Astrocyte (in vitro differentiated cells and primary cell): ENCODE results near the gene ELP4.

Experiments
- EZH2 ChIP-seq: IDR thresholded peaks from 2 replicates; pipeline ENCODE4 v1.6.1; 2012; ENCODE audit warnings: mild to moderate bottlenecking, low read length, inconsistent platforms; ENCODE audit not compliant: insufficient read depth
- TF ChIP-seq, protein P1 (sequence below): IDR thresholded peaks from 2 replicates; pipeline ENCODE4 v1.5.1; 2011; ENCODE audit warnings: low read depth, mild to moderate bottlenecking, inconsistent platforms, low read length, moderate library complexity; ENCODE audit not compliant: insufficient read depth

DNA sequence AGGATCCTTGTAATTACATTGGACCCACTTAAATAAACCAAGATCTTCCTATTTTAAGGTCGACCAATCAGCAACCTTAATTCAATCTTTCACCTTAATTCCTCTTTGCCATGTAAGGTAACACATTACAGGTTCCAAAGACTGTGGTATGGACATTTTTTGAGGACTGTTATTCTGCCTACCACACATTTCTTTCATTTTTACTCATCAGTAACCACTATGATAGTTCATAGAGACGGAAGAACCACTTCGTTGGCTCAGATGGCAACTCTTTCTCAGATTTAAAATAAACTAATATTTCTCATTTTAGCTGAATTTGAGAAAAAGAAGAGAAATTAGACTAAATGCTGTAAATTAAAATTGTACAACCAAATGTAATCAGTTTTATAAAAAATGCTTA lies 205.3 kb downstream of the ELP4 start:
- TF ChIP-seq, protein P1, sequence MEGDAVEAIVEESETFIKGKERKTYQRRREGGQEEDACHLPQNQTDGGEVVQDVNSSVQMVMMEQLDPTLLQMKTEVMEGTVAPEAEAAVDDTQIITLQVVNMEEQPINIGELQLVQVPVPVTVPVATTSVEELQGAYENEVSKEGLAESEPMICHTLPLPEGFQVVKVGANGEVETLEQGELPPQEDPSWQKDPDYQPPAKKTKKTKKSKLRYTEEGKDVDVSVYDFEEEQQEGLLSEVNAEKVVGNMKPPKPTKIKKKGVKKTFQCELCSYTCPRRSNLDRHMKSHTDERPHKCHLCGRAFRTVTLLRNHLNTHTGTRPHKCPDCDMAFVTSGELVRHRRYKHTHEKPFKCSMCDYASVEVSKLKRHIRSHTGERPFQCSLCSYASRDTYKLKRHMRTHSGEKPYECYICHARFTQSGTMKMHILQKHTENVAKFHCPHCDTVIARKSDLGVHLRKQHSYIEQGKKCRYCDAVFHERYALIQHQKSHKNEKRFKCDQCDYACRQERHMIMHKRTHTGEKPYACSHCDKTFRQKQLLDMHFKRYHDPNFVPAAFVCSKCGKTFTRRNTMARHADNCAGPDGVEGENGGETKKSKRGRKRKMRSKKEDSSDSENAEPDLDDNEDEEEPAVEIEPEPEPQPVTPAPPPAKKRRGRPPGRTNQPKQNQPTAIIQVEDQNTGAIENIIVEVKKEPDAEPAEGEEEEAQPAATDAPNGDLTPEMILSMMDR, result no peak
- TF ChIP-seq EZH2, result no peak
